GM18502 (cell line): ENCODE measurements around the gene THADA.
"Not testable (repeated sequence)": the region's sequence is repeated elsewhere in the genome, so short reads cannot be mapped to it uniquely, and the experiment has no call there.

Experiments used
- ATAC-seq: cut with Tn5 transposase; IDR thresholded peaks from one replicate; pipeline ENCODE4 v1.9.1; 2021; ENCODE audit warnings: mild to moderate bottlenecking; ENCODE audit not compliant: unreplicated experiment, poor library complexity

THADA gene

GRCh38 chr2:43605851-43606250, 10.0 kb upstream of the THADA start:
- ATAC-seq = no peak

- ATAC-seq = no peak
Measured at GRCh38 chr2:43605079-43605655, 9.3 kb upstream of the THADA start.

- no peak for ATAC-seq
Measured at GRCh38 chr2:43604674-43605073, 8.8 kb upstream of the THADA start.

GRCh38 chr2:43600596-43600995, 4.8 kb upstream of the THADA start:
- ATAC-seq = not testable (repeated sequence)

GRCh38 chr2:43594875-43595274, 963 bp downstream of the THADA start:
- no peak for ATAC-seq

GRCh38 chr2:43593254-43593653, 2.6 kb downstream of the THADA start:
- ATAC-seq = no peak

GRCh38 chr2:43592443-43592842, 3.4 kb downstream of the THADA start:
- no peak for ATAC-seq

GRCh38 chr2:43585708-43586107, 10.1 kb downstream of the THADA start:
- no peak for ATAC-seq

- no peak for ATAC-seq
Measured at GRCh38 chr2:43579275-43579981, 16.4 kb downstream of the THADA start.

- ATAC-seq = no peak
Measured at GRCh38 chr2:43576981-43577892, 18.6 kb downstream of the THADA start.

GRCh38 chr2:43572244-43572643, 23.6 kb downstream of the THADA start:
- ATAC-seq = no peak

GRCh38 chr2:43569921-43570320, 25.9 kb downstream of the THADA start:
- ATAC-seq = peak; percentile 61

- ATAC-seq = no peak
Measured at GRCh38 chr2:43568228-43568627, 27.6 kb downstream of the THADA start.

GRCh38 chr2:43566461-43566729, 29.4 kb downstream of the THADA start:
- no peak for ATAC-seq

- no peak for ATAC-seq
Measured at GRCh38 chr2:43563679-43564078, 32.2 kb downstream of the THADA start.

- no peak for ATAC-seq
Measured at GRCh38 chr2:43560231-43560547, 35.6 kb downstream of the THADA start.

GRCh38 chr2:43559391-43560230, 36.2 kb downstream of the THADA start:
- peak; percentile 85 for ATAC-seq

GRCh38 chr2:43557196-43557595, 38.6 kb downstream of the THADA start:
- ATAC-seq = no peak

- no peak for ATAC-seq
Measured at GRCh38 chr2:43556256-43556655, 39.6 kb downstream of the THADA start.

- no peak for ATAC-seq
Measured at GRCh38 chr2:43553341-43553855, 42.4 kb downstream of the THADA start.
